ENCODE data around the gene CDH4.

- no peak for TF ChIP-seq TAF1 (IDR thresholded peaks at IDR 0.05; ENCODE audit: borderline replicate concordance, insufficient read depth, low read length)
- TF ChIP-seq REST (IDR thresholded peaks at IDR 0.05; ENCODE audit: insufficient read depth in 1 of 2, low read depth in 2 of 2, low read length in 2 of 2): no peak
These were observed 68.8 kb downstream of the CDH4 start for GRCh38 chr20:61320691-61321425.

Measured in PFSK-1 (cell line).